Hematopoietic multipotent progenitor cell treated with erythropoietin and hydrocortisone succinate and interleukin-3 and kit ligand, for 15 days (in vitro differentiated cells): ENCODE data around the gene CPLX4.
"Not testable (repeated sequence)": the region's sequence is repeated elsewhere in the genome, so short reads cannot be mapped to it uniquely, and the experiment has no call there.

ENCODE experiments used
- DNase-seq: peaks from one replicate; pipeline ENCODE4 v3.0.0-alpha.2; 2015; ENCODE audit warnings: low spot score

The CPLX4 gene

GRCh38 chr18:59269563-59270119, 48.8 kb downstream of the CPLX4 start:
- DNase-seq: no peak

- DNase-seq: no peak
Observed at GRCh38 chr18:59268721-59269562, 49.5 kb downstream of the CPLX4 start.

GRCh38 chr18:59268127-59268720, 50.2 kb downstream of the CPLX4 start:
- no peak for DNase-seq

- no peak for DNase-seq
Observed at GRCh38 chr18:59267503-59268126, 50.8 kb downstream of the CPLX4 start.

- DNase-seq: no peak
Observed at GRCh38 chr18:59266886-59267502, 51.5 kb downstream of the CPLX4 start.

GRCh38 chr18:59266459-59266858, 52.0 kb downstream of the CPLX4 start:
- no peak for DNase-seq

GRCh38 chr18:59265974-59266369, 52.5 kb downstream of the CPLX4 start:
- no peak for DNase-seq

GRCh38 chr18:59265246-59265973, 53.0 kb downstream of the CPLX4 start:
- no peak for DNase-seq

GRCh38 chr18:59264651-59265245, 53.7 kb downstream of the CPLX4 start:
- DNase-seq: no peak

- DNase-seq: no peak
Observed at GRCh38 chr18:59264121-59264571, 54.3 kb downstream of the CPLX4 start.

- no peak for DNase-seq
Observed at GRCh38 chr18:59263661-59264060, 54.8 kb downstream of the CPLX4 start.

GRCh38 chr18:59262243-59262642, 56.2 kb downstream of the CPLX4 start:
- DNase-seq: not testable (repeated sequence)

GRCh38 chr18:59261842-59262241, 56.6 kb downstream of the CPLX4 start:
- not testable (repeated sequence) for DNase-seq

- DNase-seq: not testable (repeated sequence)
Observed at GRCh38 chr18:59255491-59255890, 63.0 kb downstream of the CPLX4 start.

- peak; percentile 8 for DNase-seq
Observed at GRCh38 chr18:59249199-59249774, 69.2 kb downstream of the CPLX4 start.

GRCh38 chr18:59246796-59247195, 71.7 kb downstream of the CPLX4 start:
- DNase-seq: no peak
